Esophagus squamous epithelium (tissue), 4 donors: ENCODE results near the gene HCAR2.
"Not testable (repeated sequence)": the region's sequence is repeated elsewhere in the genome, so short reads cannot be mapped to it uniquely, and the experiment has no call there.

Experiments used
- POLR2A ChIP-seq, 4 donors: fragments of 450-650 bp; IDR thresholded peaks; one replicate each; pipeline ENCODE4 v1.6.1; 2017; ENCODE audit warnings: antibody characterized with exemption in 4 of 4, mild to moderate bottlenecking in 4 of 4, moderate library complexity in 3 of 4
- TF ChIP-seq, protein P1 (sequence below), 6 experiments: fragments of 450-650 bp in 4 of 6; fragments of 200-600 bp in 2 of 6; sonication (generic) in 2 of 6; IDR thresholded peaks; one replicate each; pipeline ENCODE4 v1.5.1; 2016 to 2019; ENCODE audit warnings: antibody characterized with exemption in 6 of 6, mild to moderate bottlenecking in 4 of 6, moderate library complexity in 4 of 6

- TF ChIP-seq, protein P1, sequence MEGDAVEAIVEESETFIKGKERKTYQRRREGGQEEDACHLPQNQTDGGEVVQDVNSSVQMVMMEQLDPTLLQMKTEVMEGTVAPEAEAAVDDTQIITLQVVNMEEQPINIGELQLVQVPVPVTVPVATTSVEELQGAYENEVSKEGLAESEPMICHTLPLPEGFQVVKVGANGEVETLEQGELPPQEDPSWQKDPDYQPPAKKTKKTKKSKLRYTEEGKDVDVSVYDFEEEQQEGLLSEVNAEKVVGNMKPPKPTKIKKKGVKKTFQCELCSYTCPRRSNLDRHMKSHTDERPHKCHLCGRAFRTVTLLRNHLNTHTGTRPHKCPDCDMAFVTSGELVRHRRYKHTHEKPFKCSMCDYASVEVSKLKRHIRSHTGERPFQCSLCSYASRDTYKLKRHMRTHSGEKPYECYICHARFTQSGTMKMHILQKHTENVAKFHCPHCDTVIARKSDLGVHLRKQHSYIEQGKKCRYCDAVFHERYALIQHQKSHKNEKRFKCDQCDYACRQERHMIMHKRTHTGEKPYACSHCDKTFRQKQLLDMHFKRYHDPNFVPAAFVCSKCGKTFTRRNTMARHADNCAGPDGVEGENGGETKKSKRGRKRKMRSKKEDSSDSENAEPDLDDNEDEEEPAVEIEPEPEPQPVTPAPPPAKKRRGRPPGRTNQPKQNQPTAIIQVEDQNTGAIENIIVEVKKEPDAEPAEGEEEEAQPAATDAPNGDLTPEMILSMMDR (IDR thresholded peaks at IDR 0.05) = not testable (repeated sequence)
- not testable (repeated sequence) for TF ChIP-seq POLR2A (IDR thresholded peaks at IDR 0.05)
Measured at GRCh38 chr12:122676781-122677180, 26.4 kb downstream of the HCAR2 start.
